ENCODE measurements around the gene TMEM135. TPM values are rescaled to one million over a fixed set of nuclear protein-coding genes. Genes with fewer than 3 reads are reported as not detected.

TMEM135 gene
- total RNA-seq, 4 donors from 2014 or later = 7.9 to 38.7 (median 18.9) TPM

DNA sequence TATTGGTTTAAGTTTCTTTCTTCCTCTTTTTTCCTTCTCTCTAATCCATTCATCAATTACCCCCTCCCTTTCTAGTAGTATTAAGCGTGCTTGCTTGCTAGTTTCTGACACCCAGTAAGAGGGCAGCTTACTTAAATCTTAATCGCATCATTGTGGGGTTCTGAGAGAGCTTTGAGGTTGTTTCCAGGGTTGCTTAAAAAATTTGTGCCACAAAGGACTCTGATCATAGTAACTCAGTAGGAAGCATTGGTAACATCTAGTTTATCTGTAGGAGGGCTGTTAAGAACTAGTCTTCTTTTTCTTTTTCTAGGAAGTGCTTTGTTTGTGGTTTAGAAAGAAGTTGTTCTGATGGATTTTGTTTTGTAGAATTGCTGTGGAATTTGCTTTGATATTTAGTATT lies 45.3 kb downstream of the TMEM135 start:
- no peak overlapping the region for H3K27ac ChIP-seq
- H3K9me3 ChIP-seq = no peaks in the 10 kb centered on the region
- intact Hi-C loops (cut with DNase I; ENCODE audit: low total_unique reads) (no loop called here), in situ Hi-C loops (cut with MboI; ENCODE audit: low sequenced_read_pairs in 4 of 4) (loop anchor here in 1 of 4 donors (10.0 kb wide), 1 partner anchor 62 kb away; no protein-coding TSS in a partner anchor)
- H3K4me3 ChIP-seq = no peak overlapping the region
- no peaks in the 10 kb centered on the region for H3K36me3 ChIP-seq
- peaks cover 25 to 27% of the 10 kb centered on the region in 2 donors for H3K4me1 ChIP-seq
- DNase-seq = no peak
- TF ChIP-seq, protein P1, sequence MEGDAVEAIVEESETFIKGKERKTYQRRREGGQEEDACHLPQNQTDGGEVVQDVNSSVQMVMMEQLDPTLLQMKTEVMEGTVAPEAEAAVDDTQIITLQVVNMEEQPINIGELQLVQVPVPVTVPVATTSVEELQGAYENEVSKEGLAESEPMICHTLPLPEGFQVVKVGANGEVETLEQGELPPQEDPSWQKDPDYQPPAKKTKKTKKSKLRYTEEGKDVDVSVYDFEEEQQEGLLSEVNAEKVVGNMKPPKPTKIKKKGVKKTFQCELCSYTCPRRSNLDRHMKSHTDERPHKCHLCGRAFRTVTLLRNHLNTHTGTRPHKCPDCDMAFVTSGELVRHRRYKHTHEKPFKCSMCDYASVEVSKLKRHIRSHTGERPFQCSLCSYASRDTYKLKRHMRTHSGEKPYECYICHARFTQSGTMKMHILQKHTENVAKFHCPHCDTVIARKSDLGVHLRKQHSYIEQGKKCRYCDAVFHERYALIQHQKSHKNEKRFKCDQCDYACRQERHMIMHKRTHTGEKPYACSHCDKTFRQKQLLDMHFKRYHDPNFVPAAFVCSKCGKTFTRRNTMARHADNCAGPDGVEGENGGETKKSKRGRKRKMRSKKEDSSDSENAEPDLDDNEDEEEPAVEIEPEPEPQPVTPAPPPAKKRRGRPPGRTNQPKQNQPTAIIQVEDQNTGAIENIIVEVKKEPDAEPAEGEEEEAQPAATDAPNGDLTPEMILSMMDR (IDR thresholded peaks at IDR 0.05 in 4 of 5, conservative IDR thresholded peaks at IDR 0.05 in 1 of 5) = no peak
- TF ChIP-seq POLR2A (IDR thresholded peaks at IDR 0.05) = no peak
- no peak for ATAC-seq
- no peaks in the 10 kb centered on the region for H3K27me3 ChIP-seq

DNA sequence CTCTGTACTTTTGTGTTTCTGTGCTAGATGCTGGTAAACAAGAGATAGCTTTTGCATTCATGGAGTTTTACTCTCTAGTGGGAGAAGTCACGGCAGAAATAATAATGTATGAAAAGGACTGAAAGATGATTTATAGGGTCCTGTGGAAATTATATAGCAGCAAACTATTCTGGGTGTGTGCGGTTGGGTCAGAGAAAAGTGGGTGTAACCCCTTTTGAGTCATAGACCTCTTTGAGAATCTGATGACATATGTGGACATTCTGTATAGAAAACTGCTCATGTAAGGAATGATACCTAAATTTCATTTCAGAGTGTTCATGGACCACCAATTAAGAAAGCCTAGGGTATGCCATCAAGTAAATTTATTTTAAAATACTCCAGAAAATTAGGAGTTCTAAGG lies 54.4 kb downstream of the TMEM135 start:
- in situ Hi-C loops (cut with MboI; ENCODE audit: low sequenced_read_pairs in 4 of 4) = no loop called here

DNA sequence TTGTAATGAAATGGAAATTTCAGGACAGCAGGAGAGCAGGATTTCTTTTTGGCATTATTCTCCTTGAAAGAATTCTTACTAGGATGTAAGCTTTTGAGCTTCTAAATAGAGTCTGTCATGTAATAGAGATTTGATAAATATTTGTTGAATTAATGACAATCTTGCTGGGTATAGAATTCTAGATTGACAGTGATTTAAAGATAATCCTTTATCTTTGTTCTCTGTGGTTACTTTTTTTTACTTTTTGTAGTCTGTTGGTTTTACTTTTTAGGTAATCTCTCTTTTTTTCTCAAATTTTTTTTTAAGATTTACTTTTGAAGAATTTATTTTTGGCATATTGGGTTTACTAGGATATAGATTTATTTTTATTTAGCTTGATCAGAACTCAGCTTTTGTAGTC lies 54.8 kb downstream of the TMEM135 start:
- ATAC-seq = no peak

More for the DNA sequence above, 54.4 kb downstream of the TMEM135 start:
- ATAC-seq (no peak), DNase-seq (no peak)
- Histone ChIP-seq H3K27ac (no peak overlapping the region), H3K4me1 (peaks cover 6 to 11% of the 10 kb centered on the region in 2 donors), H3K36me3 (peaks cover 0 to 9% of the 10 kb centered on the region in 2 donors), H3K4me3 (no peak overlapping the region), H3K27me3 (no peaks in the 10 kb centered on the region), H3K9me3 (peaks cover 0 to 6% (median 0%) of the 10 kb centered on the region in 3 donors)
- intact Hi-C loops (cut with DNase I; ENCODE audit: low total_unique reads) = no loop called here
- TF ChIP-seq, protein P1 (IDR thresholded peaks at IDR 0.05 in 4 of 5, conservative IDR thresholded peaks at IDR 0.05 in 1 of 5) = no peak
- no peak for TF ChIP-seq POLR2A (IDR thresholded peaks at IDR 0.05)

DNA sequence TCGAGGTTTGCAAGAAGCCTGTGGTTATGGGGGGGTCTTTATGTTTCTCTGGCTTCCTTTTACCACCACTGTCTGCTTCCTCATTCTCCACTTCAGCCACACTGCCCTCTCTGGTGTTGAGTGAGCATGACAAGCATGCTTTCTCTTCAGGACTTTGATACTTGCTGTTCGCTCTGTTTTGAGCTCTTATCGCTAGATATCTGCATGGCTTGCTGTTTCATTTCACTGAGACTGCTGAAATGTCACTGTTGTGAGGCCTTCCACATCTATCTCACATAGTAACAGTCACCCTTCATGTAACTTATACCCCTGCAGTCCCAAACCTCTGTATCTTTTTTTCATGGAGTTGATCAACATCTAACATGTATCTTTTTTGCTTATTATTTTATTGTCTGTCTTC lies 59.8 kb downstream of the TMEM135 start:
- Histone ChIP-seq H3K27me3 (no peaks in the 10 kb centered on the region), H3K27ac (no peak overlapping the region), H3K36me3 (peaks cover 0 to 9% of the 10 kb centered on the region in 2 donors), H3K9me3 (peaks cover 0 to 5% (median 0%) of the 10 kb centered on the region in 3 donors), H3K4me1 (no peaks in the 10 kb centered on the region), H3K4me3 (no peak overlapping the region)
- ATAC-seq = peak in 1 of 2 donors; percentile 55
- no peak for DNase-seq
- in situ Hi-C loops (cut with MboI; ENCODE audit: low sequenced_read_pairs in 4 of 4) = no loop called here
- intact Hi-C loops (cut with DNase I; ENCODE audit: low total_unique reads) = no loop called here
- no peak for TF ChIP-seq POLR2A (IDR thresholded peaks at IDR 0.05)
- TF ChIP-seq, protein P1 (IDR thresholded peaks at IDR 0.05 in 4 of 5, conservative IDR thresholded peaks at IDR 0.05 in 1 of 5) = peak in 3 of 5 experiments; percentile 4 to 52 (median 37)

More for the DNA sequence above, 54.8 kb downstream of the TMEM135 start:
- Histone ChIP-seq H3K27me3 (no peaks in the 10 kb centered on the region), H3K4me1 (peaks cover 6 to 11% of the 10 kb centered on the region in 2 donors), H3K9me3 (peaks cover 0 to 6% (median 0%) of the 10 kb centered on the region in 3 donors), H3K4me3 (no peak overlapping the region), H3K27ac (no peak overlapping the region), H3K36me3 (peaks cover 0 to 9% of the 10 kb centered on the region in 2 donors)
- DNase-seq = no peak
- in situ Hi-C loops (cut with MboI; ENCODE audit: low sequenced_read_pairs in 4 of 4) = no loop called here
- TF ChIP-seq, protein P1 (IDR thresholded peaks at IDR 0.05 in 4 of 5, conservative IDR thresholded peaks at IDR 0.05 in 1 of 5) = no peak
- TF ChIP-seq POLR2A (IDR thresholded peaks at IDR 0.05) = no peak
- intact Hi-C loops (cut with DNase I; ENCODE audit: low total_unique reads) = no loop called here

Data from gastrocnemius medialis (tissue), 4 donors.